Measurements from ENCODE around the gene ACAD9. TPM values are rescaled to one million over a fixed set of nuclear protein-coding genes. Genes with fewer than 3 reads are reported as not detected.

Gene ACAD9
- total RNA-seq, 3 donors from 2014 or later, result 60.0 to 71.1 (median 60.6) TPM

DNA sequence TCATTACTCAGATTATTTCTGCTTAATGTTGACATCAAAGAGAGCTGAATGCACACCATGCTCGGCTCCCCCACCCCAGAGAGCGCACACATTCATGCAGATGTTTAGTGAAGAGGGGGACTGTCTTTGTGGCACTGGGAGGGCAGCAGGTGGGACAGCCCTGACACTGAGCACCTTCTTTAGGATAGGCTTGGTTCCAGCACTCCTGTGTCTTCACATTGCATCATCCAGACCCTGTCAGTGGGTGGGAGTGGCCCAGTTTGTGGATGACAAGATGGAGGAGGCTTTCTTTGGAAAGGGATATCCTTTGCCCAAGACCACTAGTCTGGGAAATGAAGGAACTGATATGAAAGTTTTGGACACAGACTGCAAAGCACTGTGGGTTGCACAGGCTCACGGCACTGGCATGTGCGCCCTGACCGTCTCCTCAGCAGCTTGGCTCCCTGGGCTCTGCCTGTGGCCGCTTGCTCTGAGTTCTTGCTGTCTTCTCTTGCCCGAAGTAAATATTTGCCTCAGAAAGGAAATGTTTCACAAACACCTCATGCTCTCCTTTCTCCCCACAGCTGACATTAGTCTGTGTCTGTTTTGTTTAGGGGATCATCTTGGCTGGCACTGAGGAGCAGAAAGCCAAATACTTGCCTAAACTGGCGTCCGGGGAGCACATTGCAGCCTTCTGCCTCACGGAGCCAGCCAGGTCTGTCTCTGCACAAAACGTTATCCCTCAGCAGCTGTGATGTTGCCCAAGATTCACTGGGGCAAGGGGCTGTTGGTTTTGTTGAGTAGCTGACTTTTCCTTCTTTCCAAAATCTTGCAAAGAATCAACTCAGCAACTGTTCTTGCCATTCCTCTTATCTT lies 16.6 kb downstream of the ACAD9 start:
- H3K4me3 Mint-ChIP-seq, result no peak overlapping the region
- peaks cover 45% of the 10 kb centered on the region for H3K36me3 Mint-ChIP-seq (ENCODE audit: insufficient read depth)
- DNase-seq, result no peak
- H3K4me1 Mint-ChIP-seq (ENCODE audit: low read depth), result no peaks in the 10 kb centered on the region
- H3K27me3 Mint-ChIP-seq (ENCODE audit: low read depth), result no peaks in the 10 kb centered on the region
- H3K9me3 Mint-ChIP-seq, result no peaks in the 10 kb centered on the region
- no peak for ATAC-seq

DNA sequence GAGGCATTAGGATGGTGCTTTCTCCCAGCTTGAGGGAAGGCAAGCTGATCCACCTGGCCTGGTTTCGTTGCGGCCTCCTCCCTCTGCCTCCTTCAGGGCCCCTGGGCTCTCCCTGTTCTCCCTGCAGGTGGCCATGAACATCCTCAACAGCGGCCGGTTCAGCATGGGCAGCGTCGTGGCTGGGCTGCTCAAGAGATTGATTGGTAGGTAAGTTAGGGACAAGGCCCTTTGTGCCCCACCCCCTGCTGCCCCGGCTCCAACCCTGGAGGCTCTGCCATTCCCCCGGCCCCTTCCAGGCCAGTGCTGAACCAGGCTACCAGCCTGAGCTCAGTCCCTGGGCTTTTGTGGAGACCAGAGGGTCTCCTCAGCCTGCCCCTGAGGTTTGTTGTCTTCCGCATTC lies 23.0 kb downstream of the ACAD9 start:
- H3K27me3 Mint-ChIP-seq (ENCODE audit: low read depth), result no peaks in the 10 kb centered on the region
- peaks cover 46% of the 10 kb centered on the region for H3K36me3 Mint-ChIP-seq (ENCODE audit: insufficient read depth)
- ATAC-seq (no peak), DNase-seq (no peak)
- H3K4me3 Mint-ChIP-seq, result no peak overlapping the region
- H3K9me3 Mint-ChIP-seq, result no peaks in the 10 kb centered on the region
- no peaks in the 10 kb centered on the region for H3K4me1 Mint-ChIP-seq (ENCODE audit: low read depth)

DNA sequence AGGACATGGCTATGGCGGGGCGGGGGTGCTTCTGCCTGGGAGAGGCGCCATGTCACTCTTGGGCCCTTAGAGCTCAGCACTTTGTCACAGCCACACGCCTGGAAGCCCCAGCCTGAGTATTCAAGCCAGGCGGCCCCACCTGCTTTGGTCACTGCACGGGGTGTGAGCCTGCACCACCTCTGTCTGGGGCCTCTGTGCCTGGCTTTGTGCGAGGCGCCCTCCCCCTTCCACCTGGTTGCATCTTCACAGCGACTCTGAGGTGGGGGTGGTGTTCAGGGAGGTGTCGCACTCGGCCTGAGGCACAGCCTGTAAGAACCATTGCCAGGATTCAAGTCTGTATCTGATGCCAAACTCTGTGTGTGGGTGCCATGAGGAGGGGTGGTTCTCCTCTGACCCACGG lies 24.1 kb downstream of the ACAD9 start:
- Mint-ChIP-seq H3K4me1 (ENCODE audit: low read depth) (no peaks in the 10 kb centered on the region), H3K9me3 (no peaks in the 10 kb centered on the region), H3K36me3 (ENCODE audit: insufficient read depth) (peaks cover 40% of the 10 kb centered on the region), H3K27me3 (ENCODE audit: low read depth) (no peaks in the 10 kb centered on the region), H3K4me3 (no peak overlapping the region)
- no peak for ATAC-seq
- no peak for DNase-seq

DNA sequence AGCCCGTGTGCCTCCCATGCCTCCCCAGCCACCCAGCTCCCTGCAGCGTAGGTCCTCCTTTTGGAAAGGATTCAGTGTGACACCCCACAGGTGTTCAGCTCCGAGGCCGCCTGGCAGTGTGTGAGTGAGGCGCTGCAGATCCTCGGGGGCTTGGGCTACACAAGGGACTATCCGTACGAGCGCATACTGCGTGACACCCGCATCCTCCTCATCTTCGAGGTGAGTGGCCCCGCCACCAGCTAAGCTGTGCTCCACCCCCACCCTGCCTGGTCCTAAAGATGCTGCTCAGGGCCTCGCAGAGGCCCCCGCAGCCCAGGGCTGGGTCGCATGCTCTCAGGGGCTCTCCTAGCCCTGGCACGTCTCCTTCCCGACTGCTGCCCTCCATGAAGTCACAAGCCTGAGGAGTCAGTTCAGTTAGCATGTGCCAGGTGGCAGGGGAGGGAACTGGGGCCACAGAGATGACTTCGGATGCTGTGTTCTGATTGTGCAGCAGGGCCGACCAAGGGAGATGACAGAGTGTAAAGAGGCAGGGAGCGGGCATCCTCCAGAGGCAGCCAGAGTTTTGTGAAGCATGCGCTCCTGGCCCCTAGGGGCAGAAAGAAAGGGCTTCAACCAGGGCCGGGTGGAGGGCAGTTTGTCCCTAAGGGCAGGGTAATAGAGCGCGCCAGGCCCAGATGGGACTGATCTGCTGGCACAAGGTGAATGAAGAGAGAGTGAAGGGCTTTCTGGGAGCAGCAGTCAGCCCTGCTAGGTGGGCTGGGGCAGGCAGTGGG lies 26.8 kb downstream of the ACAD9 start:
- Mint-ChIP-seq H3K4me3 (no peak overlapping the region), H3K4me1 (ENCODE audit: low read depth) (no peaks in the 10 kb centered on the region), H3K36me3 (ENCODE audit: insufficient read depth) (peaks cover 32% of the 10 kb centered on the region), H3K9me3 (no peaks in the 10 kb centered on the region), H3K27me3 (ENCODE audit: low read depth) (no peaks in the 10 kb centered on the region)
- ATAC-seq, result no peak
- no peak for DNase-seq

DNA sequence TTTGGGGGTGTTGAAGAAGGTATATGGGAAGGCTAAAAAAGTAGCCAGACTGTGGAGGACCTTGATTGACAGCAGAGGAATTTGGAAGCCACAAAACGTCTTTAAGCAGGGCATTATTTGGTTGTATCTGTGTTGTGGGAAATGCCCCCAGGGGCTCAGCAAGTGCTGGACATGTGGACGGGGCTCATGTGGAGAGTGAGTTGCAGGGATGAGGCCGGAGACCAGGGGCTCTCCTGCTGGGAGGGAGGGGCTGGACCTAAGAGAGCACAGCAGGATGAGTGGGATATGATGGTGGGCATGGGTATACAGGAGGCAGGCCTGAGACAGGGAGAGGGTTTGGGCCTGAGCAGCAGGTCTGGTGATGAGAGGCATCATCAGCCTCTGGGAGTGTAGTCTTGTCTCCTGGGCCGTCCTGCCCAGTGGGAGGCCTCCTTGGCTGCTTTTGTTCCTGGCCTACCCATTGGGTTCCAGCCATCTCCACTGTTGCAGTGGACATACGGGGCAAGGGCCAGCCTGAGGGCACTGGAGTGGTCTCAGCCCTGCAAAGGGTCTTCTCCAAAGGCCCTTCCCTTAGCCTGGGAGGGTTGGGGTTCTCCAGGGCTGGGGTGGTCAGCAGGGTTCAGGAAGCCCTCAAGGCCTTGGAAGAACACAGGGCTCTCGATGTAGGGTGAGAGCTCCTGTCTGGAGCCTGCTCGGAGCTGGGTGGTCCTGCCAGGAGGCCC lies 27.5 kb downstream of the ACAD9 start:
- Mint-ChIP-seq H3K4me1 (ENCODE audit: low read depth) (no peaks in the 10 kb centered on the region), H3K9me3 (no peaks in the 10 kb centered on the region), H3K4me3 (no peak overlapping the region), H3K36me3 (ENCODE audit: insufficient read depth) (peaks cover 34% of the 10 kb centered on the region), H3K27me3 (ENCODE audit: low read depth) (no peaks in the 10 kb centered on the region)
- ATAC-seq, result no peak
- DNase-seq, result no peak

DNA sequence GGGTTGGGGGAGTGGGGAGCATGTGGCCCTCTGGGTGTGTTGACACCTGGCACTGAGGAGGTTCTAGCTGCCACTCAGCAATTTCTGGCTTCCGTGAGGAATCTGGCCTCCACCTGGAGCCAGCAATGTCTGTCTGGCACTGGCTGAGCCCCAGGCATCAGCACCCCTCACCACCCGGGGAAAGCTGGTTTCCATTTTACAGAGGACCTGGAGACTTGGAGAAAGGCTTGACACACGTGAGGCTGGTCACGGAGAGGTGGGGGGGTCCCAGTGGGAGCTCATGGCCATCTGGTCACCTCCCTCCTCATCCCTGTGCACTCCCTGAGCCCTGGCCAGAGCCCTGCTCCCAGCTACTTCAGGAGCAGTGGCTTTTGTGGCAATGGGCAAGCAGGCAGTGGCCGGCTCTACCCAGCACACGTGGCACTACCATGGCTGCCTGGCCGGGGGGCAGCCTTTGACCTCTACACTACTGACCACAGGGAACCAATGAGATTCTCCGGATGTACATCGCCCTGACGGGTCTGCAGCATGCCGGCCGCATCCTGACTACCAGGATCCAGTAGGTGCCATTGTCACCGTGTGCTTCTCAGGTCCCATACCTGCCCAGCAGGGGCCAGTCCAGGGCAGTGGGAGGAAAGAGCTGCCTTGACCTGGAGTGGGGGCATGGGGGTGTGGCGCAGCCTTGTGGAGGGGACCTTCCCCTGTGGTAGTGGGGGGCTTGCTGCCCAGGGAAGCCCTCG lies 28.5 kb downstream of the ACAD9 start:
- Mint-ChIP-seq H3K36me3 (ENCODE audit: insufficient read depth) (peaks cover 43% of the 10 kb centered on the region), H3K27me3 (ENCODE audit: low read depth) (no peaks in the 10 kb centered on the region), H3K4me3 (no peak overlapping the region), H3K9me3 (no peaks in the 10 kb centered on the region), H3K4me1 (ENCODE audit: low read depth) (no peaks in the 10 kb centered on the region)
- ATAC-seq (no peak), DNase-seq (no peak)

DNA sequence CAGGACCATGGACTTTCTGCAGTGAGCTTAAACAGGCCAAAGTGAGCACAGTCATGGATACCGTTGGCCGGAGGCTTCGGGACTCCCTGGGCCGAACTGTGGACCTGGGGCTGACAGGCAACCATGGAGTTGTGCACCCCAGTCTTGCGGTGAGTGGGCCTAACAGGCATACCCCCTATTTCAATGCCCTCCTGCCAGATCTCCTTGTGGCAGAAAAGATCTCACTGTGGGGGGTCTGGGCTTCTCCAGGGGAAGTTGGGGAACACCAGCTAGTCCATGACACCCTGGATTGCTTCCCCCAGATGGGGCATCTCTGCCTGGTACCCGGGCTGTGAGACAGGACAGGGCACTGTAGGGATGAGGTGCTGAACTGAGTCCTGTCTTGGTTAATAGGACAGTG lies 29.5 kb downstream of the ACAD9 start:
- DNase-seq, result no peak
- no peak for ATAC-seq
- H3K36me3 Mint-ChIP-seq (ENCODE audit: insufficient read depth), result peaks cover 47% of the 10 kb centered on the region
- H3K9me3 Mint-ChIP-seq, result no peaks in the 10 kb centered on the region
- H3K27me3 Mint-ChIP-seq (ENCODE audit: low read depth), result no peaks in the 10 kb centered on the region
- no peak overlapping the region for H3K4me3 Mint-ChIP-seq
- H3K4me1 Mint-ChIP-seq (ENCODE audit: low read depth), result no peaks in the 10 kb centered on the region

DNA sequence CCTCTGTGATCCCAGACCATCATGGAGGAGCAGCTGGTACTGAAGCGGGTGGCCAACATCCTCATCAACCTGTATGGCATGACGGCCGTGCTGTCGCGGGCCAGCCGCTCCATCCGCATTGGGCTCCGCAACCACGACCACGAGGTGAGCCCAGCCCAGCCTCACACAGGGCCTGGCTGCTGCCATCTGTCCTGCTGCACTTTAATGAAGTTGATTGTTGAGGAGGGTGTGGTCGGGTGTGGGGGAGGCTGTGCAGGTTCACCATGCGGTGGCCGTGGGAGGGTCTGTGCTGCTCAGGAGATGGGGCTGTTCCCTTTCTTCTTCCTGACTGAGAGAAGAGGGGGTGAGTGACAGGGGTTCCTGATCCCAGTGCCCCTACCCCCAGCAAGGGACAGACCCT lies 30.6 kb downstream of the ACAD9 start:
- Mint-ChIP-seq H3K4me3 (no peak overlapping the region), H3K36me3 (ENCODE audit: insufficient read depth) (peaks cover 38% of the 10 kb centered on the region), H3K4me1 (ENCODE audit: low read depth) (no peaks in the 10 kb centered on the region), H3K9me3 (no peaks in the 10 kb centered on the region), H3K27me3 (ENCODE audit: low read depth) (no peaks in the 10 kb centered on the region)
- DNase-seq (no peak), ATAC-seq (no peak)

DNA sequence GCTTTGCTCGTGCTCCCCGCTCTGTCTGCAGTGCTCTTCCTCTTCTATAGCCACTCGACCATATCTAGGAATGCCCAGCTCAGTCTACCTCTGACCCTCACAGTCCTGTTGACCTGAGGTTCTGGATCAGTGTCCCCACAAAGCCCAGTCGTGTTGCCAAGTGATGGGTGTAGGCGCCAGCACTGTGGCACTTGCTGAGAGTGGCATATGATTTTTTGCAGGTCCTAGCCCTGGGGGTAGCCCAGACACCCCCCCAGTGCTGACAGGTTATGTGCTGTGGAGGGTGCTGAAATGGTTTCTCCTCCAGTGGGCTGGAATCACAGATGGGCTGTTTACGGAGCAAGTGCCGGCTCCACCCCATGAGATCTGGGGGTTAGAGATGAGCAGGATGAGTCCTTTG lies 32.5 kb downstream of the ACAD9 start:
- no peak for ATAC-seq

DNA sequence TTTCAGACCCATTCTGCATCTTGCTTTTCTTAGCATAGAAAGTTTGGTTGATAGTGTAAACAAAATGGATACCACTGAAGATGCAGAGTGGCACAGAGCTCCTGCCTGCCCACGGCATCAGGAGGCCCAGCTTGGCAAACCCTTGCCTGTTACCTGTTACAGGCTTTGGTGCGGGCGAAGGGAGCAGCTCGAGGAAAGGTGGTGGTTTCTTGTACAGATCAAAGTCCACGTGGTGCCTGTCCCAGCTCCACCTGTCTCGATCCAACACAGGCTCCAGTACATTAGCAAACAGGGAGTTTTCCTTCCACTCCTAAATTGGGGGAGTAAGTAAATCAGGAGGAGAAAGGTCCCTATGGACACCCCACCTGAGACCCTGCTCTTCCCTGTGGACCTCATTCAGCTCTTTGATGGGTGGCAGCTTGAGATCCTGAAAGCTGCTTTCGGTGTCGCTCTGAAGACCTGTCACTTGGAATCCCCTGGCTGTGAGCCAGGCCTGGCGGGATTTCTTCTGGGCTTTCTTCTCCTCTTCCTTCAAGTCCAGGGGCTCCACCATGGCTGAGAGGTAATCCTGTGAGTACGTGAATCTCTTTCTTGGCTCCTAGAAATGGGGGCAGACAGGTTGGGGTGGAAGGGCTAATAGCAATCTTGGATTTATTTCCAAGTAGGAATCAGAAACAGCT lies 35.7 kb downstream of the ACAD9 start:
- Mint-ChIP-seq H3K4me3 (no peak overlapping the region), H3K4me1 (ENCODE audit: low read depth) (no peaks in the 10 kb centered on the region), H3K36me3 (ENCODE audit: insufficient read depth) (peaks cover 45% of the 10 kb centered on the region), H3K27me3 (ENCODE audit: low read depth) (no peaks in the 10 kb centered on the region), H3K9me3 (peaks cover 4% of the 10 kb centered on the region)
- DNase-seq (no peak), ATAC-seq (no peak)

More for the DNA sequence above, 32.5 kb downstream of the ACAD9 start:
- Mint-ChIP-seq H3K4me1 (ENCODE audit: low read depth) (no peaks in the 10 kb centered on the region), H3K9me3 (no peaks in the 10 kb centered on the region), H3K27me3 (ENCODE audit: low read depth) (no peaks in the 10 kb centered on the region), H3K4me3 (no peak overlapping the region), H3K36me3 (ENCODE audit: insufficient read depth) (peaks cover 26% of the 10 kb centered on the region)
- no peak for DNase-seq

DNA sequence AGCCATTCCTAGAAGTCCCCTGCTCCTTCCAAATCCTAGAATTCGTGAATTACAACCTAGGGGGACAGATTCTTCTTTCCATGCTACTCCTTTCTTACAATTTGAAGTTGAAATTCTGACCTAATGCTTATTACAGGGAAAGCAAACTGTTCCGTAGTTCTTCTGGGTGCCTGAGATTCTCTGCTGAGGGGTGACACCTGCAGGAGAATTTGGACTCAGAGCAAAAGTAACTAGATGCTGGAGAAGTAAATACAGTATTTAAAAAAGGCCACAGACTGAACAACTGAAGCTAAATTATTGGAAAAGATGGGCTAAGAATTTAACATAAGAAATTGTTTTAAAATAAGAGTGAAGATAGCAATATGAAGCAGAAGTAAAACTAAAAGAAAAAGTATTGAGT lies 37.9 kb downstream of the ACAD9 start:
- Mint-ChIP-seq H3K4me1 (ENCODE audit: low read depth) (peaks cover 16% of the 10 kb centered on the region), H3K9me3 (peaks cover 4% of the 10 kb centered on the region), H3K27me3 (ENCODE audit: low read depth) (no peaks in the 10 kb centered on the region), H3K4me3 (no peak overlapping the region), H3K36me3 (ENCODE audit: insufficient read depth) (peaks cover 44% of the 10 kb centered on the region)
- no peak for ATAC-seq
- DNase-seq, result no peak

DNA sequence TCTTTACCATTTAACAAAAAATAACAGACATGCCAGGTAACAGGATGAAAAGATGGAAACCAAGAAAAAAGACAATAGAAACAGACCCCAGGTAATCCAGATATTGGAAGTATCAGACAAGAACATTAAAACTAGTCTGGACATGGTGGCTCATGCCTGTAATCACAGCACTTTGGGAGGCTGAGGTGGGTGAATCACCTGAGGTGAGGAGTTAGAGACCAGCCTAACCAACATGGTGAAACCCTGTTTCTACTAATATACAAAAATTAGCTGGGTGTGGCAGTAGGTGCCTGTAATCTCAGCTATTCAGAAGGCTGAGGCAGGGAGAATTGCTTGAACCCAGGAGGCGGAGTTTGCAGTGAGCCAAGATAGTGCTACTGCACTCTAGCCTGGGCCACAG lies 40.6 kb downstream of the ACAD9 start:
- peaks cover 33% of the 10 kb centered on the region for H3K36me3 Mint-ChIP-seq (ENCODE audit: insufficient read depth)
- peaks cover 40% of the 10 kb centered on the region for H3K4me1 Mint-ChIP-seq (ENCODE audit: low read depth)
- H3K27me3 Mint-ChIP-seq (ENCODE audit: low read depth), result no peaks in the 10 kb centered on the region
- no peak for DNase-seq
- H3K9me3 Mint-ChIP-seq, result peaks cover 4% of the 10 kb centered on the region
- no peak for ATAC-seq
- H3K4me3 Mint-ChIP-seq, result no peak overlapping the region

DNA sequence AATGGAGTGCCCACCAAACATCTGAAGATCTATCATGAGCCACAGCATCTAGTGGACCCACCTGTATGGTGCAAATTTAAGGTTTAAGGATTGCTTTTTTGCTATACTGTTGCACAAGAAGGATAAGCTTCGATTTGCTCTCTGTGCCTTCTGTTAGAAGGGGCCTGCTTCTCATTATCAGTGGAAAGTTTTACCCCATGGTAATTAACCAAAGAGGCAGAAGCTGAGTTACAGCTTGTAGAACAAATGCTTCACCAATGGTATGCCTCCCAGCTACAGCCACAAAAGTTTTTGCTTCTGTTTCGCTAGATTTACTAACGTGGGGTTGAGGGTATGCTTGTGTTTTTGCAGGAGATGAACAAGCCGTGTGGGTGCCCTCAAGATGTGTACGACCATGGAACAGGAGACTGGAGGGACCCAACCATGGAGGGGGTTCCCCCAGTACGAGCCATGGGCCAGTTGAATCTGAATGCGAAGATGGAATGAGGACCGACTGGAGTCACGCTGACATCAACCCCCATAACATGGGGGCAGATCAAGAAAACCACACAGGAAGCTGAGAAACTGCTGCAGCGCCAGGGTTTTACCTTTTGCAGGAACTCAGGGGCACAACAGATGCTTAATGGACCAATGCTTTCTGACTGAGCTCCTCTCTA lies 43.5 kb downstream of the ACAD9 start:
- peaks cover 22% of the 10 kb centered on the region for H3K36me3 Mint-ChIP-seq (ENCODE audit: insufficient read depth)
- DNase-seq, result peak; percentile 38
- peaks cover 46% of the 10 kb centered on the region for H3K4me1 Mint-ChIP-seq (ENCODE audit: low read depth)
- peaks cover 4% of the 10 kb centered on the region for H3K9me3 Mint-ChIP-seq
- peak overlapping the region; percentile 60 for H3K4me3 Mint-ChIP-seq
- no peaks in the 10 kb centered on the region for H3K27me3 Mint-ChIP-seq (ENCODE audit: low read depth)
- peak; percentile 84 to 96 for ATAC-seq

Measured in activated T-cell treated with anti-CD3 and anti-CD28 coated beads, Interleukin-2, amount 50 U/mL, for 4 hours (primary cell).